ENCODE results near the gene SEPTIN6. TPM values are rescaled to one million over a fixed set of nuclear protein-coding genes. Genes with fewer than 3 reads are reported as not detected.

The SEPTIN6 gene
- 100 to 1,000 TPM; 183 to 275 TPM for total RNA-seq

DNA sequence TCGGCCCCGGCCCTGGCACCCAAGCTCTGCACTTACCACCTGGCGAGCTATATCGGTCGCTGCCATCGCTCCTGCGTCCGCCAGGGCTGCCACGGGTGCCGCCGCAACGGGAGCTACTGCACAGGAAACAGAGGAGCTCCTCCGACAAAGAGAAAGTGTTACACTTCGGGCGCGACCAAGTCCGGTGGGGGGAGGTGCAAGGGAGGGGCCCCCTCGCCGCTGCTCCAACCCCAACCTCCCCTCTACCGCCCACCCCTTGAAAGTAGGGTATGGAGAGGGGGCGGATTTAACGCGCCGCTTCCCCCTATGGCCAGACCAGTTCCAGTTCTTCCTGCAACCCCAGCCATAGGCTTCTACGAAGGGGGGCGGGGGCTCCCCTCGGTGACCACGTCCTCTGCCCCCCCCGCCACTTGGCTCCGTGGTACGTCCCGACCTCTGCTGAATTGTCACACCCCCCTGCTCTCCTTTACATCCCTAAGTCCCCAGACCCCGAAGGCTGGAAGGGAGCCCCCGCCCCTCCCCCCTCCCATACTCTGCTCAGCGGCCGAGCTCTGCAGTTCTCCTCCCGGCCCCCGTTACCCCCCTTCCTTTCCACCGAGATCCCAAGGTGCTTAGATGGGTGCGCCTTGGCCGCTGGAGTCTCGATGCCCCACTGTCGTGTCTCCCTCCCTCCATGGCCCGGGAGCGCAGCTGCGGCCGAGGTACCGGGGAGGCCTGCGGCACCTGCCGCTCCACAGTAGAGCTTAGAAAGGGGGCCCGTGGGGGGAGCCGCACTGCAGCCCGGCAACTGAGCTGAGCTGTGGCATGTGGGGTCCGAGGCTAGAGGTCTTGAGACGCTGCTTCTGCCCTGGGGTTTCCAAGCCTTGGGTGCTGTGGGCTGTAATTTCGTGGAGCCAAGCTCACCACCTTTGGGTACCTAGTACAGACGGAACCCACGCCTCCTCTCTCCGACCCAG is at the start of gene SEPTIN6:
Gene SEPTIN6, minus strand, starts transcription at position 129 of the 956 bp plus-strand sequence. Its CDS starts 63 bp downstream, at position 66.
- Mint-ChIP-seq H3K4me3 (peak within 1 kb of the TSS; percentile 88 to 94), H3K27ac (peak within 1 kb of the TSS; percentile 99), H3K4me1 (ENCODE audit: low read depth) (peaks cover 24% of the 10 kb centered on the region), H3K27me3 (ENCODE audit: low read depth) (no peaks in the 10 kb centered on the region), H3K9me3 (no peaks in the 10 kb centered on the region), H3K36me3 (ENCODE audit: insufficient read depth in 2 of 2) (peaks cover 7 to 15% of the 10 kb centered on the region in 2 donors)
- peak; percentile 85 to 94 for DNase-seq
- ATAC-seq (replicated peaks in 1 of 2) = peak; percentile 66 to 73

DNA sequence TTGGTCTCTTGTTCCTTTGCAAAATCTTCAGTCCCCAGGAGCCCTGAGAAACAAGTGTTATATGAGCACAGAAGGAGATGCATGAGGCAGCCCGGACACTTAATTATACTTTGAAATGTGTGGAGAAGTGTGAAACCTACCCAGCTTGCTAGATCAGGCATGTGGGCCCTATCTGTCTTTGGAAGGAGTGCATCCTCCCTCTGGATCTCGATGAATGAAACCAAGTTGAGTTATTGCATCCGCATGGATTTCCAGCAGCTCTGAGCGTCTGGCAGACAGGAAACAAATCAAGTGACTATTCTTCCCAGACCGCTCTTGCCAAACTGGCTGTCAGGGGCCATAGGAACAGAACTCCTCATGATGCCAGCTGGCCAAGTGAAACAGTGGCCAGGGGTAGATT is 45.8 kb upstream of the SEPTIN6 start:
- no peaks in the 10 kb centered on the region for H3K36me3 Mint-ChIP-seq (ENCODE audit: insufficient read depth in 2 of 2)
- H3K4me1 Mint-ChIP-seq (ENCODE audit: low read depth) = no peaks in the 10 kb centered on the region
- H3K27ac Mint-ChIP-seq = no peak overlapping the region
- no peaks in the 10 kb centered on the region for H3K27me3 Mint-ChIP-seq (ENCODE audit: low read depth)
- ATAC-seq (replicated peaks in 1 of 2) = no peak
- no peaks in the 10 kb centered on the region for H3K9me3 Mint-ChIP-seq
- no peak overlapping the region for H3K4me3 Mint-ChIP-seq
- no peak for DNase-seq

DNA sequence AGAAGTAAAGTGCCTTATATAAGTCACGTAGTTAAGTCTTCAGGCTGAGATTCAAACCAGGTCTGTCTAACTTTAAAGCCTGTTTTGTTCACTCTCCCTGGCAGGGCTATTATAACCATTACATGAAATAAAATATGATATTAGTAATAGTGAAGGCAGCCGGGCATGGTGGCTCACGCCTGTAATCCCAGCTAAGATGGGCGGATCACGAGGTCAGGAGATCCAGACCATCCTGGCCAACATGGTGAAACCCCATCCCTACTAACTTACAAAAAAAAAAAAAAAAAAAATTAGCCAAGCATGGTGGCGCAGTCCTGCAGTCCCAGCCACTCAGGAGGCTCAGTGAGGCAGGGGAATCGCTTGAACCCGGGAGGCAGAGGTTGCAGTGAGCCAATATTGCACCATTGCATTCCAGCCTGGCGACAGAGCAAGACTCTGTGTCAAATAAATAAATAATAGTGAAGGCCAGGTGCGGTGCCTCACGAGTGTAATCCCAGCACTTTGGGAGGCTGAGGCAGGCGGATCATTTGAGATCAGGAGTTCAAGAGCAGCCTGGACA is 43.3 kb upstream of the SEPTIN6 start:
- no peaks in the 10 kb centered on the region for H3K9me3 Mint-ChIP-seq
- no peak overlapping the region for H3K4me3 Mint-ChIP-seq
- peaks cover 8% of the 10 kb centered on the region for H3K27me3 Mint-ChIP-seq (ENCODE audit: low read depth)
- DNase-seq (no peak), ATAC-seq (replicated peaks in 1 of 2) (no peak)
- H3K27ac Mint-ChIP-seq = no peak overlapping the region
- H3K4me1 Mint-ChIP-seq (ENCODE audit: low read depth) = no peaks in the 10 kb centered on the region
- H3K36me3 Mint-ChIP-seq (ENCODE audit: insufficient read depth in 2 of 2) = no peaks in the 10 kb centered on the region

DNA sequence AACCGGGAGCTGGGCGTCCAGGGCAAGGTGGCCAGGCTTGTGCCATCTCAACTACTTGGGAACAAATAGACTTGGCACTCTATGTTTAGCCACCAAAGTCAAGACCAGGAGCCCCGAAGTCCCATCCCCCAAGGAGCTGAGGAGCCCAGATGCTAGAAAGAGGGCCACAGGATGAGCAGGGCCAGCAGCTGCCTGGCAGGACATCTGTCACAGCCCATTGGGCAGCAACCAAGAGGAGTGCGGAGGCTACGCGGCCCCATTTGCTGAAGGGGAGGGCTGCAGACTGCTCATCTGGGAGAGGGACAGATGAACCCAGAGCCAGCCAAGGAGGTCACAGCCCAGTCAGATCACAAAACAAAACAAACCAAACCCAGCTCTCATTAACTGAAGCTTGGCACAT is 42.5 kb upstream of the SEPTIN6 start:
- no peak for DNase-seq
- H3K36me3 Mint-ChIP-seq (ENCODE audit: insufficient read depth in 2 of 2) = no peaks in the 10 kb centered on the region
- no peaks in the 10 kb centered on the region for H3K4me1 Mint-ChIP-seq (ENCODE audit: low read depth)
- H3K27ac Mint-ChIP-seq = no peak overlapping the region
- H3K4me3 Mint-ChIP-seq = no peak overlapping the region
- no peaks in the 10 kb centered on the region for H3K9me3 Mint-ChIP-seq
- peaks cover 14% of the 10 kb centered on the region for H3K27me3 Mint-ChIP-seq (ENCODE audit: low read depth)
- ATAC-seq (replicated peaks in 1 of 2) = no peak

GRCh38 chrX:119734897-119735339 is 42.0 kb upstream of the SEPTIN6 start:
- DNase-seq = no peak
- Mint-ChIP-seq H3K27me3 (ENCODE audit: low read depth) (peaks cover 14% of the 10 kb centered on the region), H3K4me1 (ENCODE audit: low read depth) (no peaks in the 10 kb centered on the region), H3K4me3 (no peak overlapping the region), H3K9me3 (no peaks in the 10 kb centered on the region), H3K27ac (no peak overlapping the region), H3K36me3 (ENCODE audit: insufficient read depth in 2 of 2) (no peaks in the 10 kb centered on the region)
- ATAC-seq (replicated peaks in 1 of 2) = no peak

DNA sequence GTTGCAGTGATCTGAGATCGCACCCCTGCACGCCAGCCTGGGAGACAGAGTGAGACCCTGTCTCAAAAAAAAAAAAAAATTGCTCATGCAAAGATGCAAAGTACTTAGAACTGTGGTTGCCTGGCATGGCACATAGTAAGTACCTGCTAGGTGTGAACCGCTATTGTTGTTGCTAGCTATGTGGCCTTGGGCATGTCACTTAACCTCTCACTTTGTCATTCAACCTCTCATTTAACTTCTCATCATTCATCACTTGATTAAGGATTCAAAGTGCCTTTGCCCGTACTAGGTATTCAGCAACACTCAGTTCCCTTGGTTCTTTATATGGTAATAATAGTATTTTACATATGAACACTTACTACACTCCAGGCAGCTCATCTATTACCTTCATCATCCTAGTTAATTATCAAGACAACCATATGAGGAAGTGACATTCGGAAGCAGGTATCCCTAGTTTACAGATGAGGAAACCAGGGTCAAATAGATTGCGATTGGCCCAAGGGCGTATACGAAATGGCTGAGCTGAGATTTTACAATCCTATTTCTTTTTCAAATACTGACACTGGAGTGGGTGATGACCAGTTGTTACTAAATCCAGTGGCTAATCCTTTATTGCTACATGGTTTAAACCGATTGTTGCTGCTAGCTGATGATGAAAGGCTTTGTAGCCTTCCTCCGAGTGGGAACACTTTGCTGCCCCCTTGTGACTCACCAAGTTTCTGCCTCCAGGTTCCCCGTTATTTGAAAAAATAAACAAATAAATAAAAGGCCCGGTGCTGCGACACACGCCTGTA is 36.6 kb upstream of the SEPTIN6 start:
- peaks cover 14% of the 10 kb centered on the region for H3K27me3 Mint-ChIP-seq (ENCODE audit: low read depth)
- DNase-seq (peak; percentile 50 to 73), ATAC-seq (replicated peaks in 1 of 2) (peak; percentile 51 to 55)
- no peak overlapping the region for H3K27ac Mint-ChIP-seq
- no peaks in the 10 kb centered on the region for H3K9me3 Mint-ChIP-seq
- no peaks in the 10 kb centered on the region for H3K36me3 Mint-ChIP-seq (ENCODE audit: insufficient read depth in 2 of 2)
- peaks cover 8% of the 10 kb centered on the region for H3K4me1 Mint-ChIP-seq (ENCODE audit: low read depth)
- no peak overlapping the region for H3K4me3 Mint-ChIP-seq

DNA sequence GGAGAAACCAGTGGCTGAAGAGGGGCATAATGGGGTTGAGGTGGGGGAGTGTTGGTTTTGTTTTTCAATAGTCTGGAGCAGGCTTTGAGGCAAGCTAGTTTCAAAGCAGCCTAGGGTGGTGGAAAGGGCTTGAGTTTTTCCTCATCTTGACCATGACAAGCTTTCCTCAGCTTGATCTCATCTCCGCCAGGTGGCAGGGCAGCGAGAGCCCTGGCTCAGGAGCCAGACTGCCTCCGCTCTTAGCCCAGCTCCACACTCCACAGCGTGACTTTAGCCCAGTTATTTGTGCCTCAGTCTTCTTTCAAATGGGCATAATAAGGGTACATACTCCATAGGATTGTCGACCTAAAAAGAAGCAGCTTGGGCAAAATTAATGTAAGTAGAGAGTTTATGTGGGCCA is 35.5 kb upstream of the SEPTIN6 start:
- peaks cover 14% of the 10 kb centered on the region for H3K27me3 Mint-ChIP-seq (ENCODE audit: low read depth)
- ATAC-seq (replicated peaks in 1 of 2) (no peak), DNase-seq (no peak)
- H3K9me3 Mint-ChIP-seq = no peaks in the 10 kb centered on the region
- no peaks in the 10 kb centered on the region for H3K36me3 Mint-ChIP-seq (ENCODE audit: insufficient read depth in 2 of 2)
- no peak overlapping the region for H3K4me3 Mint-ChIP-seq
- H3K27ac Mint-ChIP-seq = no peak overlapping the region
- H3K4me1 Mint-ChIP-seq (ENCODE audit: low read depth) = peaks cover 8% of the 10 kb centered on the region

DNA sequence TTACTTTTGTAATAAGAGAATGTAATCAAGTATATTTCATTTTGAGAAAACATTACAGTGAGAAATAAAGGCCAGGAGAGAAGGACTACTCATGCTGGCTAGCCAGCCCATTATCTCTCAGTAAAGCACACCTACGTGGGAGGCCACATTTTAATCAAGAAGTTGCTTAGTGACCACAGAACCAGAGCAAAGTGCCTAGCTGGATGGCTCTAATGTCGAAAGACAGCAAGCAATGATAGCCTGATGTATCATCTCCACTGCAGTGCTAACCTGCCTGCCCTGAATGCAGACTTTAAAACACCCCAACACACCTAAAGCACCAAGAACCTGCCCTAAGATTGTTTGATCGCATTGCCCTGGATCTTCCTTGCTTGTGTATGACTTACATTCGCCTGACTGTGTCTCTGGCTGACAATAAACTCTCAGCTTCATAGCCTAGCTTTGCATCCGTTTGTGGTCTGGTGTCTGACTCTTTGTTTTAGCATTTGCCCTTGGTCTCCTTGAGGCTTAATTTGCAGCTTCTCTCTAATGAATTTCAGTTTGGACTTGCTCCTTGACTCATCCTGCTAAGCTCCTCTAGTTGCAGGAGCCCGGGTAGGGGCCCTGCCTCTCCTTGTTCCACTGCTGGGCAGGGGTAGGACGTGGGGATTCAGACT is 34.1 kb upstream of the SEPTIN6 start:
- Mint-ChIP-seq H3K9me3 (no peaks in the 10 kb centered on the region), H3K4me3 (peak overlapping the region; percentile 27 to 60), H3K36me3 (ENCODE audit: insufficient read depth in 2 of 2) (no peaks in the 10 kb centered on the region), H3K27ac (peak overlapping the region; percentile 79), H3K4me1 (ENCODE audit: low read depth) (peaks cover 8% of the 10 kb centered on the region), H3K27me3 (ENCODE audit: low read depth) (peaks cover 14% of the 10 kb centered on the region)
- DNase-seq (peak; percentile 4 to 7), ATAC-seq (replicated peaks in 1 of 2) (peak; percentile 86 to 87)

DNA sequence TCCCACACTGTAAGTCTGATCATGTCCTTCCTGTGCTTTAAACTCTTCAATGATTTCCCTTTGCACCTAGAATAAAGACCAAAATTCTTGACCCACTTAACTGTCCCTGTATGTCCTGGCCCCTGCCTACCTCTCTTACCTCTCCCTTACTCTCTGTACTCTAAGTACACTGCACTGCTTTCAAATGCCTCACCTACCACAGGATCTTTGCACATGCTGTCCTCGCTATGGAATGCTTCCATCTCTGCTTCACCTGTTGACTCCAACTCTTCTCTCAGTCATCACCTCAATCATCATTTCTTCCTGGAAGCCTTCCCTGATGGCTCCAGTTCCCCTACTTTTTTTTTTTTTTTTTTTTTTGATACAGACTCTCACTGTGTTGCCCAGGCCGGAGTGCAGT is 29.0 kb upstream of the SEPTIN6 start:
- ATAC-seq (replicated peaks in 1 of 2) = no peak
- H3K27ac Mint-ChIP-seq = no peak overlapping the region

DNA sequence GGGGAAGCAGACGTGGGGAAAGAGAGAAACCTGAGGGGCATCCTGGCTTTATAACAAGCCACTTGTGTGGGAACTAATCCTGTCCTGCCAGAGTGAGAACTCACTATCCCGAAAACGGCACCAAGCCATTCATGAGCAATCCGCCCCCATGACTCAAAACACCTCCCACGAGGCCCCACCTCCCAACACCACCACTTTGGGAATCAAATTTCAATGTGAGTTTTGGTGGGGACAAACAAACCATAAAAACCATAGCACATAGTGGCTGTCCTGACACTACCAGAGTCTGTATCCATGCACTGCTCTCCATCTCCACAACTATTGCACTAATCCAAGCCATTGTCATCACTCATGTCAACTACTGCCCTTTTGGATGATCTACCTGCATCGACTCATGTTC is 28.5 kb upstream of the SEPTIN6 start:
- no peak overlapping the region for H3K27ac Mint-ChIP-seq
- no peak for ATAC-seq (replicated peaks in 1 of 2)

More for the DNA sequence above, 29.0 kb upstream of the SEPTIN6 start:
- Mint-ChIP-seq H3K4me1 (ENCODE audit: low read depth) (peaks cover 5% of the 10 kb centered on the region), H3K4me3 (no peak overlapping the region), H3K9me3 (no peaks in the 10 kb centered on the region), H3K27me3 (ENCODE audit: low read depth) (no peaks in the 10 kb centered on the region), H3K36me3 (ENCODE audit: insufficient read depth in 2 of 2) (no peaks in the 10 kb centered on the region)
- DNase-seq = no peak

DNA sequence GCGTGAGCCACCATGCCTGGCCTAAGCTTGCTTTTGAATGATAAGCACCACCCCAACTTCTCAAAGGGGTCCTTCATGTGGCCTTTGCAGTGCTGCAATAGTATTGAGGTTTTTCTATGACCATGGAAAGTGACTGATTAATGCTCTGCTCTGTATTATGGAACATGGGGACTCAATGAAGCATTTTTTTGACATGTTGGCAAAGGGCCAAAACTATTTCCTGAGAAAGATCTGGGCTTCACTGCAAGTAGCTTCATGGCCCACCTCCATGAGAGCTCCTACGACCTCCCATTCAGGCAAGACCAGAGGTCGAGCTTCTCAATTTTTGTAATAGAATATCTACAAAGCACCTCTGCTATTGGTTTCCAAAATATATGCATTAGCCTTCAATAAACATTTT is 16.7 kb upstream of the SEPTIN6 start:
- Mint-ChIP-seq H3K27ac (no peak overlapping the region), H3K4me3 (no peak overlapping the region), H3K27me3 (ENCODE audit: low read depth) (peaks cover 6% of the 10 kb centered on the region), H3K9me3 (no peaks in the 10 kb centered on the region), H3K4me1 (ENCODE audit: low read depth) (no peaks in the 10 kb centered on the region), H3K36me3 (ENCODE audit: insufficient read depth in 2 of 2) (no peaks in the 10 kb centered on the region)
- no peak for ATAC-seq (replicated peaks in 1 of 2)
- no peak for DNase-seq

More for the DNA sequence above, 28.5 kb upstream of the SEPTIN6 start:
- H3K4me1 Mint-ChIP-seq (ENCODE audit: low read depth) = peaks cover 4% of the 10 kb centered on the region
- DNase-seq = no peak
- H3K27me3 Mint-ChIP-seq (ENCODE audit: low read depth) = no peaks in the 10 kb centered on the region
- no peaks in the 10 kb centered on the region for H3K36me3 Mint-ChIP-seq (ENCODE audit: insufficient read depth in 2 of 2)
- H3K9me3 Mint-ChIP-seq = no peaks in the 10 kb centered on the region
- H3K4me3 Mint-ChIP-seq = no peak overlapping the region

DNA sequence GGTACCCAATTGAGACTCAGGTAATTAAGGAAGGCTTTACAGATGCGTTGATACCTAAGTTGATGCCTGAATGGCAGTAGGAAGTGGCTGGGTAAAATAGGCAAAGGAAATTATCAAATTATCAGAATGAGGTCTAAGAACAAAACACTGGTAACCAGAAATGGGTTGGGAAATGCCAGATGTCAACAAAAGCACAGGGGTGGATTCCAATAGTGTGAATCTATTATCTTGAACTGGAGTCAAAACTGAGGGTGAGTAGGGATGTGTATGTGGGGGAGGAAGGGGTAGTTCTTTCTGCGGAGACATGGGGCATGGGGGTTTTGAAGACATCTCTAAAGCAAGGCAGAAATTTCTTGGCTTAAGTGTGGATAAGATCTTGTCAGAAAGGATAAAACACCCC is 16.0 kb upstream of the SEPTIN6 start:
- H3K4me1 Mint-ChIP-seq (ENCODE audit: low read depth) = no peaks in the 10 kb centered on the region

More for the DNA sequence above, 16.0 kb upstream of the SEPTIN6 start:
- no peak for DNase-seq
- Mint-ChIP-seq H3K9me3 (no peaks in the 10 kb centered on the region), H3K36me3 (ENCODE audit: insufficient read depth in 2 of 2) (no peaks in the 10 kb centered on the region), H3K27me3 (ENCODE audit: low read depth) (peaks cover 6% of the 10 kb centered on the region), H3K4me3 (no peak overlapping the region), H3K27ac (no peak overlapping the region)
- ATAC-seq (replicated peaks in 1 of 2) = no peak
